Tibial nerve (tissue), 4 donors: ENCODE data around the gene LIFR. TPM values are rescaled to one million over a fixed set of nuclear protein-coding genes. Genes with fewer than 3 reads are reported as not detected.

Experiments used
- DNase-seq, 2 donors: peaks; one replicate each; pipeline ENCODE4 v3.0.0-alpha.2; 2019; ENCODE audit warnings: low spot score in 2 of 2
- H3K27ac ChIP-seq, 4 donors: fragments of 200-600 bp; sonication (generic) in 3 of 4; one replicate each; pipeline ENCODE4 v1.5.1; 2017 to 2019; ENCODE audit warnings: mild to moderate bottlenecking in 1 of 4
- H3K27me3 ChIP-seq, 2 donors: fragments of 200-600 bp; sonication (generic) in 1 of 2; one replicate each; pipeline versions ENCODE4 v1.5.1 to v1.6.0; 2017 to 2019
- H3K36me3 ChIP-seq, 3 donors: fragments of 200-600 bp; sonication (generic); one replicate each; pipeline ENCODE4 v1.5.1; 2018 to 2019
- H3K4me1 ChIP-seq, 4 donors: fragments of 200-600 bp; sonication (generic) in 3 of 4; one replicate each; pipeline ENCODE4 v1.5.1; 2017 to 2019
- H3K4me3 ChIP-seq, 4 donors: fragments of 200-600 bp; sonication (generic) in 3 of 4; one replicate each; pipeline ENCODE4 v1.5.1; 2017 to 2019; ENCODE audit warnings: mild to moderate bottlenecking in 1 of 4, moderate library complexity in 1 of 4
- H3K9me3 ChIP-seq, 4 donors: fragments of 200-600 bp; sonication (generic) in 3 of 4; one replicate each; pipeline ENCODE4 v1.5.1; 2017 to 2019
- CTCF ChIP-seq, 5 experiments: fragments of 200-600 bp in 3 of 5; fragments of 450-650 bp in 2 of 5; sonication (generic) in 3 of 5; IDR thresholded peaks; one replicate each; pipeline ENCODE4 v1.5.1; 2016 to 2019; ENCODE audit warnings: antibody characterized with exemption in 5 of 5, mild to moderate bottlenecking in 3 of 5, moderate library complexity in 2 of 5
- EP300 ChIP-seq, 2 donors: sonication (generic); formaldehyde crosslinking; IDR thresholded peaks; one replicate each; pipeline ENCODE4 v1.6.1; 2017; ENCODE audit warnings: antibody characterized with exemption in 2 of 2, mild to moderate bottlenecking in 1 of 2
- POLR2A ChIP-seq, 2 donors: fragments of 450-650 bp; IDR thresholded peaks; one replicate each; pipeline ENCODE4 v1.6.1; 2017; ENCODE audit warnings: antibody characterized with exemption in 2 of 2, mild to moderate bottlenecking in 2 of 2, moderate library complexity in 2 of 2
- WGBS, 2 donors: methylation state at CpG; one replicate each; pipeline ENCODE4 v1.1.5; 2018; 5-methylcytosine and 5-hydroxymethylcytosine counted together
- total RNA-seq, 4 donors: library from RNA; depleted of rRNA; stranded (reverse); fragments of >200 nt; gene quantifications; one replicate each; pipeline ENCODE4 v1.1.0, GENCODE V29; 2016

The LIFR gene
- total RNA-seq, 4 donors from 2014 or later: 145 to 247 (median 212) TPM

- no peak for DNase-seq
- H3K4me3 ChIP-seq: no peak overlapping the region
- peaks cover 0 to 3% of the 10 kb centered on the region in 2 donors for H3K27me3 ChIP-seq
- 90 to 91% methylated on average over 5 of the region's 5 CpGs for WGBS, 2 donors
- H3K27ac ChIP-seq: no peak overlapping the region
- TF ChIP-seq EP300 (IDR thresholded peaks at IDR 0.05) (no peak), POLR2A (IDR thresholded peaks at IDR 0.05) (no peak), CTCF (IDR thresholded peaks at IDR 0.05) (no peak)
- no peaks in the 10 kb centered on the region for H3K9me3 ChIP-seq
- H3K36me3 ChIP-seq: no peaks in the 10 kb centered on the region
- peaks cover 0 to 17% (median 2%) of the 10 kb centered on the region in 4 donors for H3K4me1 ChIP-seq
Observed at GRCh38 chr5:38562444-38563210, 6.2 kb upstream of the LIFR start.

- WGBS, 2 donors: 68 to 76% methylated on average over 3 of the region's 3 CpGs
- H3K27ac ChIP-seq: no peak overlapping the region
- H3K9me3 ChIP-seq: no peaks in the 10 kb centered on the region
- no peak for TF ChIP-seq POLR2A (IDR thresholded peaks at IDR 0.05)
- no peak for TF ChIP-seq CTCF (IDR thresholded peaks at IDR 0.05)
- no peak for TF ChIP-seq EP300 (IDR thresholded peaks at IDR 0.05)
- peaks cover 0 to 3% of the 10 kb centered on the region in 2 donors for H3K27me3 ChIP-seq
- H3K36me3 ChIP-seq: no peaks in the 10 kb centered on the region
- no peak overlapping the region for H3K4me3 ChIP-seq
- no peak for DNase-seq
- peaks cover 0 to 27% (median 2%) of the 10 kb centered on the region in 4 donors for H3K4me1 ChIP-seq
Observed at GRCh38 chr5:38559428-38559827, 3.0 kb upstream of the LIFR start.

- Histone ChIP-seq H3K9me3 (no peaks in the 10 kb centered on the region), H3K4me3 (peak overlapping the region; percentile 72 to 98 (median 94)), H3K27ac (peak overlapping the region; percentile 90 to 97 (median 92)), H3K36me3 (no peaks in the 10 kb centered on the region), H3K27me3 (peaks cover 0 to 3% of the 10 kb centered on the region in 2 donors), H3K4me1 (peaks cover 0 to 27% (median 2%) of the 10 kb centered on the region in 4 donors)
- 59 to 73% methylated on average over 6 of the region's 6 CpGs for WGBS, 2 donors
- TF ChIP-seq CTCF (IDR thresholded peaks at IDR 0.05) (no peak), EP300 (IDR thresholded peaks at IDR 0.05) (no peak), POLR2A (IDR thresholded peaks at IDR 0.05) (no peak)
- DNase-seq: no peak
Observed at GRCh38 chr5:38557792-38558191, 1.3 kb upstream of the LIFR start.

DNA sequence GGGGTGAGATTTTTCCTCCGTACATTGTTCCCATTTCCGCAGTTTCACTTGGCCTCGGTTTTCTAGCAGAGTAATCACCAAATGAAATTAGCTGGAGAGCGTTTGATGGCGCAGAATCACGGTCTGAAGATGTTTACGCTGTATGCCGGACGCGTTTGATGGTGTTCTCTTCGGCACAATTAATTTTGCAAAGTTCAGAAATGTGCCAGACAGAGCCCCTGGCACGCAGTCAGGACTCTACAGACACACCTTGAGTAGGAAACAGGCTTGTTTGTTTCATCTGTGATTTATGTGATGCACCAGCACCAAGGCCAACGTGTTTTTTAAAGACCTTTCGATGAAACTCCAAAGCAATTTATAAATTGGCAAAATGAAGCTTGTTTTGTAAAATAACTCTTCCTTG is 863 bp upstream of the LIFR start:
- WGBS, 2 donors: 4% methylated on average over 14 of the region's 14 CpGs
- H3K36me3 ChIP-seq: no peaks in the 10 kb centered on the region
- H3K27ac ChIP-seq: peak overlapping the region; percentile 90 to 97 (median 92)
- TF ChIP-seq EP300 (IDR thresholded peaks at IDR 0.05): no peak
- no peak for TF ChIP-seq CTCF (IDR thresholded peaks at IDR 0.05)
- no peak for TF ChIP-seq POLR2A (IDR thresholded peaks at IDR 0.05)
- peaks cover 0 to 3% of the 10 kb centered on the region in 2 donors for H3K27me3 ChIP-seq
- H3K9me3 ChIP-seq: no peaks in the 10 kb centered on the region
- no peak for DNase-seq
- H3K4me1 ChIP-seq: peaks cover 0 to 27% (median 2%) of the 10 kb centered on the region in 4 donors
- peak overlapping the region; percentile 72 to 98 (median 94) for H3K4me3 ChIP-seq

DNA sequence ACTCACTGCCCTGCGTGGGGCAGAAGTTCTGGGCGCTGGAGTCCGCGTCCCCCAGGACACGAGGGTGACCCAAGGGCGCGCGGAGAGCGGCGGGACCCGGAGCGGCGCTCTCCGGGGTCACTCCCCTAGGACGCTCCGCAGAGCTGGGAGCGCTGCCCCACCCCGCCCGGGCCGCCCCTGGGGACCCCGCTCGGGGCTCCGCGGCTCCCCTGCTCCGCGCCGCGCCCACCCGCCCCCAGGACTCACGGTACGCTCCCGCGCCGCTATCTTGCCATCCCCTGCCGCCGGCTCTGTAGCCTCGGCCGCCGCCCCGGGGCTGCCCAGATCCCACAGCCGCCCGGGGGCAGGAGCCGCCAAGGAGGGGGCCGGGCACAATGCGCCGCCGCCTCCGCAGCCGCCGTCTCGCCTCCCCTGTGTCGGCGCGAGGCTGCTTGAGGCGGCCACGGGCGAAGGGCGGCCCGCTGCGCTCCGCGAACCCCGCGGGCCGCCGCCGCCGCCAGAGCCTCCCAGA is 303 bp downstream of the LIFR start:
- Histone ChIP-seq H3K27ac (peak overlapping the region; percentile 86 to 97 (median 92)), H3K36me3 (no peaks in the 10 kb centered on the region), H3K4me3 (peak overlapping the region; percentile 36 to 97 (median 77)), H3K4me1 (peaks cover 0 to 31% (median 1%) of the 10 kb centered on the region in 4 donors), H3K27me3 (peaks cover 0 to 3% of the 10 kb centered on the region in 2 donors), H3K9me3 (no peaks in the 10 kb centered on the region)
- no peak for TF ChIP-seq CTCF (IDR thresholded peaks at IDR 0.05)
- no peak for TF ChIP-seq EP300 (IDR thresholded peaks at IDR 0.05)
- peak in 1 of 2 donors; percentile 69 for TF ChIP-seq POLR2A (IDR thresholded peaks at IDR 0.05)
- no peak for DNase-seq
- WGBS, 2 donors: 0 to 1% methylated on average over 5 to 17 of the region's 68 CpGs
